Panc1 (cell line): Measurements from ENCODE around the gene VPREB1.

Experiments used
- CTCF ChIP-seq: fragments of 450-650 bp; IDR thresholded peaks from 2 replicates; pipeline ENCODE4 v1.5.1; 2017; ENCODE audit warnings: mild to moderate bottlenecking
- POLR2AphosphoS5 ChIP-seq: IDR thresholded peaks from 2 replicates; pipeline ENCODE4 v1.6.1; 2012; ENCODE audit warnings: mild to moderate bottlenecking, low read depth, low read length, moderate library complexity
- REST ChIP-seq, 2 experiments: IDR thresholded peaks; 2 replicates each; pipeline ENCODE4 v1.6.1; 2011 to 2012; ENCODE audit warnings: low read depth in 2 of 2, control low read depth in 1 of 2, low read length in 1 of 2, mild to moderate bottlenecking in 1 of 2, moderate library complexity in 1 of 2; ENCODE audit not compliant: insufficient read depth in 1 of 2
- TCF7L2 ChIP-seq: IDR thresholded peaks from 2 replicates; pipeline ENCODE4 v1.6.1; 2011; ENCODE audit warnings: mild to moderate bottlenecking, low read depth, low read length, inconsistent platforms

GRCh38 chr22:22207845-22208564 lies 36.6 kb upstream of the VPREB1 start:
- TF ChIP-seq CTCF (peak; percentile 77), REST (IDR thresholded peaks at IDR 0.05; ENCODE audit: insufficient read depth in 1 of 2, low read depth in 2 of 2, low read length in 1 of 2) (no peak), POLR2AphosphoS5 (no peak), TCF7L2 (no peak)
